Measurements from ENCODE around the gene C21orf58. TPM values are rescaled to one million over a fixed set of nuclear protein-coding genes. Genes with fewer than 3 reads are reported as not detected.

The C21orf58 gene
- total RNA-seq, 1 experiment from 2014 or later, result 35.1 TPM

- POLR2A ChIA-PET, result no interaction called here
- CTCF ChIA-PET, result interaction anchor here (1.3 kb wide), 1 partner anchor 12 kb away, joined by 5 read pairs; no protein-coding TSS in a partner anchor
- DNase-seq (ENCODE audit: low spot score), result no peak
- TF ChIP-seq FOXP1 (CRISPR knock-in tag; IDR thresholded peaks at IDR 0.05; ENCODE audit: borderline replicate concordance), result no peak
- no peak for TF ChIP-seq MLX (CRISPR knock-in tag; IDR thresholded peaks at IDR 0.05)
- no peak for TF ChIP-seq ATF2 (CRISPR knock-in tag; IDR thresholded peaks at IDR 0.05; ENCODE audit: borderline replicate concordance, low read depth)
- no peak for TF ChIP-seq IRF1 (CRISPR knock-in tag; IDR thresholded peaks at IDR 0.05)
- TF ChIP-seq ZNF232 (CRISPR knock-in tag; IDR thresholded peaks at IDR 0.05), result no peak
- TF ChIP-seq AFF4 (CRISPR knock-in tag; IDR thresholded peaks at IDR 0.05; ENCODE audit: borderline replicate concordance), result no peak
- no peak for TF ChIP-seq FOXK1 (CRISPR knock-in tag; IDR thresholded peaks at IDR 0.05)
- no peak for TF ChIP-seq PRDM15 (CRISPR knock-in tag; IDR thresholded peaks at IDR 0.05)
- no peak for TF ChIP-seq ZNF425 (CRISPR knock-in tag; conservative IDR thresholded peaks at IDR 0.05)
- TF ChIP-seq ZNF281 (CRISPR knock-in tag; IDR thresholded peaks at IDR 0.05), result no peak
- TF ChIP-seq E2F5 (CRISPR knock-in tag; IDR thresholded peaks at IDR 0.05), result no peak
- H3K27ac Mint-ChIP-seq, result peak overlapping the region; percentile 61
- ATAC-seq, result no peak
- H3K36me3 Mint-ChIP-seq, result peaks cover 55% of the 10 kb centered on the region
- H3K4me3 Mint-ChIP-seq, result no peak overlapping the region
- no peaks in the 10 kb centered on the region for H3K27me3 Mint-ChIP-seq (ENCODE audit: low read depth)
- H3K4me1 Mint-ChIP-seq, result no peaks in the 10 kb centered on the region
- peaks cover 5% of the 10 kb centered on the region for H3K9me3 Mint-ChIP-seq
These were observed 45.0 kb upstream of the C21orf58 start for GRCh38 chr21:46368533-46369285.
